Epithelial cell of proximal tubule (primary cell): ENCODE measurements around the gene STRIP1. TPM values are rescaled to one million over a fixed set of nuclear protein-coding genes. Genes with fewer than 3 reads are reported as not detected.
"Not testable (repeated sequence)": the region's sequence is repeated elsewhere in the genome, so short reads cannot be mapped to it uniquely, and the experiment has no call there.

Experiments used
- DNase-seq: peaks from one replicate; pipeline ENCODE4 v3.0.0-alpha.2; 2011; ENCODE audit warnings: low read depth
- H3K4me3 ChIP-seq: 2 replicates; pipeline ENCODE4 v1.5.1; 2011; ENCODE audit warnings: low read depth, mild to moderate bottlenecking, low read length
- total RNA-seq: library from RNA; depleted of rRNA; stranded (reverse); fragments of >200 nt; gene quantifications from 2 replicates; pipeline ENCODE4 v1.2.3, GENCODE V29; 2015
- TF ChIP-seq, protein P1 (sequence below): conservative IDR thresholded peaks from 2 replicates; pipeline ENCODE4 v1.5.1; 2012; ENCODE audit warnings: low read depth, mild to moderate bottlenecking, low read length

Gene STRIP1
- total RNA-seq, 1 donor from 2014 or later = 28.9 TPM

DNA sequence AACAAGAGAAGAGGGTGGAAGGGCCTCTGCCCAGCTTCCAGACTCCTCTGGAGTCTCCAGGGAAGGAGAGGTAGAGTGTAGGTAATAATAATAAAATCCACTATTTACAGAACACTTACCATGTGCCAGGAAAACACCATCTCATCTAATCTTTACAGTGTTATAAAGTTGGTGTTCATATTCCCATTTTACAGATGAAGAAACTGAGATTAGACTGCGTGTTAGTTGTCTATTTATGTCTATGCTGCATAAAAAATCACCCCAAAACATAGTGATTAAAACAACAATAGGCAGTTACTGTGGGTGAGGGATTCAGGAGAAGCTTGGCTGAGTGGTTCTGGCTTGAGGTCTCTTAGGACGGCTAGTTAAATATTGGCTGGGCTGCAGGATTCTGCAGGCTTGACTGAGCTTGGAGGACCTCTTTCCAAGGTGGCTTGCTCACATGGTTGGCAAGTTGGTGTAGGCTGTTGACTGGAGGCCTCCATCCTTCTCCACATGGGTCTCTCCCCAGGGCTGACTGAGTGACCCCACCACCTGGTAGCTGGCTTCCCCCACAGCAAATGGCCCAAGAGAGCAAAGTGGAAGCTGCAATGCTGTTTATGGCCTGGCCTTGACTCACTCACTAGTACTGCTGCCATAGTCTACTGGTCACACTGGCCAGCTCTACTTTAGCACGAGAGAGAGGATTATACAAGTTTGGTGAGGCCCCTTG, 42.5 kb downstream of the STRIP1 start:
- TF ChIP-seq, protein P1, sequence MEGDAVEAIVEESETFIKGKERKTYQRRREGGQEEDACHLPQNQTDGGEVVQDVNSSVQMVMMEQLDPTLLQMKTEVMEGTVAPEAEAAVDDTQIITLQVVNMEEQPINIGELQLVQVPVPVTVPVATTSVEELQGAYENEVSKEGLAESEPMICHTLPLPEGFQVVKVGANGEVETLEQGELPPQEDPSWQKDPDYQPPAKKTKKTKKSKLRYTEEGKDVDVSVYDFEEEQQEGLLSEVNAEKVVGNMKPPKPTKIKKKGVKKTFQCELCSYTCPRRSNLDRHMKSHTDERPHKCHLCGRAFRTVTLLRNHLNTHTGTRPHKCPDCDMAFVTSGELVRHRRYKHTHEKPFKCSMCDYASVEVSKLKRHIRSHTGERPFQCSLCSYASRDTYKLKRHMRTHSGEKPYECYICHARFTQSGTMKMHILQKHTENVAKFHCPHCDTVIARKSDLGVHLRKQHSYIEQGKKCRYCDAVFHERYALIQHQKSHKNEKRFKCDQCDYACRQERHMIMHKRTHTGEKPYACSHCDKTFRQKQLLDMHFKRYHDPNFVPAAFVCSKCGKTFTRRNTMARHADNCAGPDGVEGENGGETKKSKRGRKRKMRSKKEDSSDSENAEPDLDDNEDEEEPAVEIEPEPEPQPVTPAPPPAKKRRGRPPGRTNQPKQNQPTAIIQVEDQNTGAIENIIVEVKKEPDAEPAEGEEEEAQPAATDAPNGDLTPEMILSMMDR = no peak
- DNase-seq = peak; percentile 16
- H3K4me3 ChIP-seq = no peak overlapping the region

GRCh38 chr1:110079995-110080394, 45.6 kb downstream of the STRIP1 start:
- DNase-seq, H3K4me3 ChIP-seq: not testable (repeated sequence)

GRCh38 chr1:110081061-110081460, 46.6 kb downstream of the STRIP1 start:
- no peak overlapping the region for H3K4me3 ChIP-seq
- no peak for DNase-seq
- TF ChIP-seq, protein P1 = no peak

GRCh38 chr1:110082477-110082876, 48.1 kb downstream of the STRIP1 start:
- TF ChIP-seq, protein P1 = no peak
- no peak overlapping the region for H3K4me3 ChIP-seq
- DNase-seq = no peak

DNA sequence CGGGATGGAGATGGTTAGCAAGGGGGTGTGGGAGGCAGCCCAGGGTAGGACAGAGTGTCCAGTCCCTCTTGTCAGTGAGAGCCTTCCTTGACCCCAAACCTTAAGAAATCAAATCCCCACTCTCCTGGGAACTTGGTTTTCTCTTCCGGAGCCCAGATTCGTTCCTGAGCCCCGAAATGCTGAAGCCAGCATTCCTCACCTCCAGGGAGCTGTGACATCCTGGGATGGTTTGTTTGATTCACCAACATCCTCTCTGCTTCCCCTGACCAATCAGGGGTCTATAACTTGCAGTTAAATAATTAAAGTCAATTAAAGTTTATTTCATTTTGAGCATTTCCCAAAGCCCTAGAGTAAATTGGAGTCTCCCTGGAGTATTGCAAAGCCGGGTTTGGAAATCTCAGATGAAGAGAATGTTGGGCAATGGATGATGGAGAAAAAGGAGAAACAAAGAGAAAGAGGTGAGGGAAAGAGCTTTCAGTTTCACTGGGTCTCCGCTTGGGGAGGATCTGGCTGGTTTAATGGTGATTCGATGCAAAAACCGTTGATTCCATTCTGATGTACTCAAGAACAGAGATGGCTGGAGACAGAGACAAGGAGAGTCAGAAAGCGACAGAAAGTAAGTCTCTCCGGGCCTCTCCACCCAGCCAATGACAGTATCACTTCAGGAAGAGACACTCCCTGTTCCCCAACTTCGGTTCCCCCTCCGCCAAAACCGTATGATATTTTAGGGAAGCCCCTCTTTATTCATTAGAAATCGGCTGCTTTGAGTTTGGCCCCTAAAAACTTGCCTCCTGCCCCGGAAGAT, 48.8 kb downstream of the STRIP1 start:
- TF ChIP-seq, protein P1 = no peak

GRCh38 chr1:110083866-110084226, 49.4 kb downstream of the STRIP1 start:
- no peak for DNase-seq
- H3K4me3 ChIP-seq = no peak overlapping the region
- TF ChIP-seq, protein P1 = no peak

More for the DNA sequence above, 48.8 kb downstream of the STRIP1 start:
- no peak for DNase-seq
- H3K4me3 ChIP-seq = no peak overlapping the region

DNA sequence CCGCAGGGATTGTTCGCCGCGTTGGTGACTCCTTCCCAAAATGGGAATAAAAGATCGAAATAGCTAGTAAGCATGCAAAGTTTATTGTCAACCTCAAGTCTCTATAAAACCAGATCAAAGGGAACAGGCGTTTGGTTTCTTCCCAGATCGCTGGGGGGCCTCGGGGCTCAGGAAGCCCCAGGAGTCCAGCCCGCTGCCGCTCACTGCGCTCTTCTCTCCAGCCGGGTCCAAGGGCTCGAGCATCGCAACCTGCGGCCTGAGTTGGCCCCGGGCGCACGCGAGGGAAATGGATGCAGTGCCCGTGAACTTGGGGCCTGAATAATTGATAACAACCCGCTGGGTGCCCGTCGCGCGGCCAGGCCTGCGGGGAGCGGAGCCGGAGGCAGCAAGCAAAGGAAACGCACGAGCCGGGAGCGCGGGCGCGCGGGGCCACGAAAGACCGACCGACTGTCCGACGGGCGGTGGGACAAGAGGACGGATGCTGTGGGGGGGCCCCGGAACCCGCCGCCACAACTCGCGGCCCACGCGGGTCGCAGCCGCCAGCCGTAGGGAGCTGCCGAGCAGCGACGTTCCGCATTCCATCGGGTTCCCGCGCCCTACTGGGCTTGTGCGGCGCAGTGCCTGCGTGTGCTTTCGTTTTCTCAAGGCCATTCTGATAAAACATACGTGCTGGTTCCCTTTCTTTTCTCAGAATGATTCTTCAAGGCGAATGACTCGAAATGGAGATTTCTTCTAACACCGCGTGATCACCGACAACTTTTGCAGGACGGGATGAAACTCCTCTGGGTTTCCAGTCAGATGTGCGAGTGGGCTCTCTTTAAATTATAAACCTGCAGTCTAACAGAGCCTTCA, 50.0 kb downstream of the STRIP1 start:
- TF ChIP-seq, protein P1 = no peak
- DNase-seq = no peak
- peak overlapping the region; percentile 43 for H3K4me3 ChIP-seq
